OCI-LY1 (cell line): ENCODE measurements around the gene AQP5.

Source experiments
- H2AFZ ChIP-seq: fragments of 200-600 bp; sonication (generic), shearing (Covaris generic); 2 replicates; pipeline ENCODE4 v1.6.0; 2014; ENCODE audit warnings: antibody characterized with exemption, mild to moderate bottlenecking, low read length
- H3F3A ChIP-seq: fragments of 200-600 bp; sonication (generic), shearing (Covaris generic); 2 replicates; pipeline ENCODE4 v1.6.0; 2014; ENCODE audit warnings: mild to moderate bottlenecking, antibody characterized with exemption, low read length, moderate library complexity; ENCODE audit not compliant: insufficient read depth
- H3K27ac ChIP-seq: fragments of 200-600 bp; sonication (generic); 2 replicates; pipeline ENCODE4 v1.5.1; 2014; ENCODE audit warnings: low read length, mixed run types, mild to moderate bottlenecking, low read depth; ENCODE audit not compliant: poor library complexity, severe bottlenecking
- H3K27me3 ChIP-seq: fragments of 200-600 bp; sonication (generic); 2 replicates; pipeline ENCODE4 v1.6.0; 2014; ENCODE audit warnings: antibody characterized with exemption, mild to moderate bottlenecking, low read length, moderate library complexity; ENCODE audit not compliant: insufficient read depth
- H3K36me3 ChIP-seq: fragments of 200-600 bp; sonication (generic); 2 replicates; pipeline ENCODE4 v1.6.1; 2014; ENCODE audit warnings: mild to moderate bottlenecking, antibody characterized with exemption, low read length, moderate library complexity, mixed read lengths; ENCODE audit not compliant: insufficient read depth
- H3K4me1 ChIP-seq: fragments of 200-600 bp; sonication (generic); 2 replicates; pipeline ENCODE4 v1.5.1; 2014; ENCODE audit warnings: mild to moderate bottlenecking, low read length, moderate library complexity; ENCODE audit not compliant: insufficient read depth, severe bottlenecking
- H3K4me2 ChIP-seq: fragments of 200-600 bp; sonication (generic), shearing (Covaris generic); 2 replicates; pipeline ENCODE4 v1.6.1; 2014; ENCODE audit warnings: low read length
- H3K4me3 ChIP-seq: fragments of 200-600 bp; sonication (generic); 2 replicates; pipeline ENCODE4 v1.5.1; 2014; ENCODE audit warnings: low read length, low read depth, mild to moderate bottlenecking, mixed read lengths; ENCODE audit not compliant: poor library complexity, severe bottlenecking
- H3K79me2 ChIP-seq: fragments of 200-600 bp; shearing (Covaris generic); 2 replicates; pipeline ENCODE4 v1.6.1; 2016; ENCODE audit warnings: mixed run types, low read length, mixed read lengths; ENCODE audit not compliant: insufficient read depth
- H3K9ac ChIP-seq: fragments of 200-600 bp; sonication (generic), shearing (Covaris generic); 2 replicates; pipeline ENCODE4 v1.6.1; 2014; ENCODE audit warnings: mild to moderate bottlenecking, low read length, mixed read lengths
- H3K9me2 ChIP-seq: fragments of 200-600 bp; sonication (generic), shearing (Covaris generic); 2 replicates; pipeline ENCODE4 v1.6.1; 2014; ENCODE audit warnings: low read depth, mild to moderate bottlenecking, low read length, mixed read lengths
- H3K9me3 ChIP-seq: fragments of 200-600 bp; shearing (Covaris generic); 2 replicates; pipeline ENCODE4 v1.6.1; 2014; ENCODE audit warnings: low read length, mixed read lengths
- H4K20me1 ChIP-seq: fragments of 200-600 bp; sonication (generic), shearing (Covaris generic); 2 replicates; pipeline ENCODE4 v1.6.0; 2016; ENCODE audit warnings: mild to moderate bottlenecking, low read length; ENCODE audit not compliant: insufficient read depth
- EZH2 ChIP-seq: fragments of 200-600 bp; sonication (generic), shearing (Covaris generic); IDR thresholded peaks from 2 replicates; pipeline ENCODE4 v1.8.0; 2017; ENCODE audit warnings: borderline replicate concordance, mixed run types, mild to moderate bottlenecking, antibody characterized with exemption, low read length, moderate library complexity, mixed read lengths
- TF ChIP-seq, protein P1 (sequence below): fragments of 200-600 bp; sonication (generic), shearing (Covaris generic); IDR thresholded peaks from 2 replicates; pipeline ENCODE4 v1.5.1; 2017; ENCODE audit warnings: mild to moderate bottlenecking, antibody characterized with exemption, low read length, moderate library complexity, mixed read lengths

AQP5 gene

DNA sequence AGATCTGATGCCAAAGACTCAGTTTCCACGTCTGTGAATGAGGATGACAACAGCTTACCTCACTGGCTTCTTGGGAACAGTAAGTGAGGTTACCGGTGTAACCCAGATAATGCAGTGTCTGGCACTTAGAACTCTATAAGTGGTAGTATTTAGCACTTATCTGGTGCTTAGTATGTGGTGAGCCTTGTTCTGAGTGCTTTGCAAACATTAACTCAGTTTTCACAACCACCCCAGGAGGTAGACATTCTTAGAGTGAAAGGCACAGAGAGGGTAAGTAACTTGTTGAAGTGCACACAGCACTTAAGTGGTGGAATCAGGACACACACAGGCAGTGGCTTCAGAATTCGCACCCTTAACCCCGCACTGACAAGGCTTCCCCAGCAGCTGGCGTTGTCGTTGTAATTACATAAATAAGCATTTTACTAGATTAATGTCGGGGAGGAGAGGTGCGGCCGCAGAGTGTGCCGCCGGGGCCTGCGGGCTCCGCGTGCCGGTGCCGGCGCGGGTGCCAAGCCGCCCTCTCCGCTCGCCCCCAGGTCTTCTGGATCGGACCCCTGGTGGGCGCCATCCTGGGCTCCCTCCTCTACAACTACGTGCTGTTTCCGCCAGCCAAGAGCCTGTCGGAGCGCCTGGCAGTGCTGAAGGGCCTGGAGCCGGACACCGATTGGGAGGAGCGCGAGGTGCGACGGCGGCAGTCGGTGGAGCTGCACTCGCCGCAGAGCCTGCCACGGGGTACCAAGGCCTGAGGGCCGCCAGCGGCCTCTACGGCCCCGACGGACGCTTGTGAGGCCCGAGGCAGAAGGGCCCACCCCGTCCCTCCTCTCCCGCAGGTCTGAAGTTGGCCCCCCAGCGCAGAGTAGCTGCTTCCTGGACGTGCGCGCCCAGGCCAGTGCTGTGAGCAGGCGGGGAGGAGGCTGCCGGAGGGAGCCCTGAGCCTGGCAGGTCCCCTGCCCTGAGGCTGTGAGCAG, 6.5 kb upstream of the AQP5 start:
- Histone ChIP-seq H3K36me3 (no peaks in the 10 kb centered on the region), H3K79me2 (no peaks in the 10 kb centered on the region), H3K4me1 (no peaks in the 10 kb centered on the region), H3K27ac (no peak overlapping the region), H3K9me3 (no peaks in the 10 kb centered on the region), H2AFZ (no peak overlapping the region), H3K9me2 (no peaks in the 10 kb centered on the region), H3K4me3 (no peak overlapping the region), H4K20me1 (no peaks in the 10 kb centered on the region), H3K27me3 (peaks cover 13% of the 10 kb centered on the region), H3K4me2 (no peak overlapping the region), H3F3A (no peaks in the 10 kb centered on the region), H3K9ac (no peak overlapping the region)
- no peak for TF ChIP-seq EZH2
- TF ChIP-seq, protein P1, sequence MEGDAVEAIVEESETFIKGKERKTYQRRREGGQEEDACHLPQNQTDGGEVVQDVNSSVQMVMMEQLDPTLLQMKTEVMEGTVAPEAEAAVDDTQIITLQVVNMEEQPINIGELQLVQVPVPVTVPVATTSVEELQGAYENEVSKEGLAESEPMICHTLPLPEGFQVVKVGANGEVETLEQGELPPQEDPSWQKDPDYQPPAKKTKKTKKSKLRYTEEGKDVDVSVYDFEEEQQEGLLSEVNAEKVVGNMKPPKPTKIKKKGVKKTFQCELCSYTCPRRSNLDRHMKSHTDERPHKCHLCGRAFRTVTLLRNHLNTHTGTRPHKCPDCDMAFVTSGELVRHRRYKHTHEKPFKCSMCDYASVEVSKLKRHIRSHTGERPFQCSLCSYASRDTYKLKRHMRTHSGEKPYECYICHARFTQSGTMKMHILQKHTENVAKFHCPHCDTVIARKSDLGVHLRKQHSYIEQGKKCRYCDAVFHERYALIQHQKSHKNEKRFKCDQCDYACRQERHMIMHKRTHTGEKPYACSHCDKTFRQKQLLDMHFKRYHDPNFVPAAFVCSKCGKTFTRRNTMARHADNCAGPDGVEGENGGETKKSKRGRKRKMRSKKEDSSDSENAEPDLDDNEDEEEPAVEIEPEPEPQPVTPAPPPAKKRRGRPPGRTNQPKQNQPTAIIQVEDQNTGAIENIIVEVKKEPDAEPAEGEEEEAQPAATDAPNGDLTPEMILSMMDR: no peak

DNA sequence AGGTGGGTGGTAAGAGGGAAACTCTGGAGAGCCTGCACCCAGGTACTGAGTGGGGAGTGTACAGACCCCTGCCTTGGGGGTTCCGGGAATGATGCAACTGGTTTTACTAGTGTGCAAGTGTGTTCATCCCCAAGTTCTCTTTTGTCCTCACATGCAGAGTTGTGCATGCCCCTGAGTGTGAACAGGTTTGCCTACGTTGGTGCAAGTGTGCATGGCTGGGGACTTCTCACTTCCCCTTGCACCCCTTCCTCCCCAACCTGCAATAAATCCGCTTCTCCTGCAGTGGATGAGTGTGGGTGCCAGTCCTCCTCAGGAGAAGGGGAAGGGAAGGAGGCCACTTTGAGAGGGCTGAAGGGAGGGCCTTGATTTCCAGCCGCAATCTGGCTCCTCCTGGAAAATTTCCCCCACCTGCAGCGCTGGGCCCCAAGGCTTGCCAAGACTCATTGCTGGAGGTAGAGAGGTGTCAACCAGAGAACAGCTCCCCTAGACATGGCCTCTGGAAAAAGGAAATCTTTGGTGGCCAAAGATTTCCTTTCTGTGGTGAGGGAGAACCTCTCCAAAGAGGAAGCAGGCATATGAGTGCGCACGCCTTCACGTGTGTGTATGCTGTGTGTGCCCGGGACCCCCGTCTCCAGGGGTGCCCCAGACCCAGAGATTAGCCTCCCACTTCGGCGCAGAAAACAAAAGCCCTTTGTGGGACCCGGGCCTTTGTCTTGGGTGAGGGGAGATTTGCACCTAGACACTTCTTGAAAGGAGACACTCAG, 5.6 kb upstream of the AQP5 start:
- Histone ChIP-seq H3K4me2 (no peak overlapping the region), H3K9ac (no peak overlapping the region), H4K20me1 (no peaks in the 10 kb centered on the region), H3K36me3 (no peaks in the 10 kb centered on the region), H3K27me3 (peaks cover 14% of the 10 kb centered on the region), H3K9me3 (no peaks in the 10 kb centered on the region), H3K4me1 (no peaks in the 10 kb centered on the region), H3F3A (no peaks in the 10 kb centered on the region), H3K4me3 (no peak overlapping the region), H3K9me2 (no peaks in the 10 kb centered on the region), H3K27ac (no peak overlapping the region), H3K79me2 (no peaks in the 10 kb centered on the region), H2AFZ (no peak overlapping the region)
- TF ChIP-seq EZH2: no peak
- TF ChIP-seq, protein P1: no peak

DNA sequence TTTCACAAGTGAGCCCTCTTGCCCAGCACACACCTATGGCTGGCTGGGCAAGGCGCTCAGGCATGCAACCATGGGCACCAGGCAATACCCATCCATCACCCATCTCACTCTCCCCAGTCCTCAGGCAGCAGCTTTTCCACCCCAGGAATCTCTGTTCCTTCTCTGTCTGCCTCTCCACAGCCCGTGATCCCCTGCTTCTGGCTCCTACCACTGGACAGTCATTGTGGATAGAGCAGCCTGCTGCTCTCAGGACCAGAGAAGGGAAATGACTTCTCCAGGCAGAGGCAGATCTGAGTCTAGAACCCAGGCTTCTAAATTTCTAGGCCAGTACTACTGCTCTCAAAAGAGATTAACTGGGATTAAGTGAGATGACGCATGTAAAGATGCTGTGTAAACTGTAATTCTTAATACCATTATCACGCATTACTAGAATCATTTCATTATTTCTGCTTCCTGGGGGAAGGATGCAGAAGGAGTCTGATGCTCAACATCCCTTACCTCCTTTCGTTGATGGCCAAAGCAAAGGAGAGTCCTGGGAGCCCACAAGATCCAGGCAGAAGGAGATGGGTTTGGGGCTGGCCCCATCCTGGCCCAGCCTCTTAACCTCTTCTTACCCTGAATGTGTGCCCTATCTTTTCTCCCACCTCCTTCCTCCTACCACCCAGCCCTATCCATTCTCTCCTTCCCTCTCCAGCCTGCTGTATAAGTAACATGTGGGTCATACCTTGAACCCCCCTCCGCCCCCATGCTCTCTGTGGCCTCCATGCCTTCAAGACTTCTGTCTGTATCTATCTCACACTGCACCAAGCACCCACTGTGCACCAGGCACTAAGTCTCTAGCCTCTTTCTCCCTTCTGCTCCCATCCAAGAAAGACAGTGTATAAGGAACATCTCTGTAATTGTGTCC, 4.8 kb upstream of the AQP5 start:
- Histone ChIP-seq H3K27ac (no peak overlapping the region), H4K20me1 (no peaks in the 10 kb centered on the region), H3K4me2 (no peak overlapping the region), H3K9ac (no peak overlapping the region), H3K36me3 (no peaks in the 10 kb centered on the region), H3K4me1 (no peaks in the 10 kb centered on the region), H3K9me2 (no peaks in the 10 kb centered on the region), H2AFZ (no peak overlapping the region), H3F3A (no peaks in the 10 kb centered on the region), H3K9me3 (no peaks in the 10 kb centered on the region), H3K79me2 (no peaks in the 10 kb centered on the region), H3K27me3 (peaks cover 14% of the 10 kb centered on the region), H3K4me3 (no peak overlapping the region)
- TF ChIP-seq, protein P1: no peak
- no peak for TF ChIP-seq EZH2
